Hypothalamus (tissue), 51 donors: ENCODE results near the gene SSNA1.

Source experiments
- DNase-seq, 51 donors: peaks; one replicate each; lab custom pipeline; 2025; lab: John Stamatoyannopoulos, UW

Gene SSNA1, protein sequence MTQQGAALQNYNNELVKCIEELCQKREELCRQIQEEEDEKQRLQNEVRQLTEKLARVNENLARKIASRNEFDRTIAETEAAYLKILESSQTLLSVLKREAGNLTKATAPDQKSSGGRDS

DNA sequence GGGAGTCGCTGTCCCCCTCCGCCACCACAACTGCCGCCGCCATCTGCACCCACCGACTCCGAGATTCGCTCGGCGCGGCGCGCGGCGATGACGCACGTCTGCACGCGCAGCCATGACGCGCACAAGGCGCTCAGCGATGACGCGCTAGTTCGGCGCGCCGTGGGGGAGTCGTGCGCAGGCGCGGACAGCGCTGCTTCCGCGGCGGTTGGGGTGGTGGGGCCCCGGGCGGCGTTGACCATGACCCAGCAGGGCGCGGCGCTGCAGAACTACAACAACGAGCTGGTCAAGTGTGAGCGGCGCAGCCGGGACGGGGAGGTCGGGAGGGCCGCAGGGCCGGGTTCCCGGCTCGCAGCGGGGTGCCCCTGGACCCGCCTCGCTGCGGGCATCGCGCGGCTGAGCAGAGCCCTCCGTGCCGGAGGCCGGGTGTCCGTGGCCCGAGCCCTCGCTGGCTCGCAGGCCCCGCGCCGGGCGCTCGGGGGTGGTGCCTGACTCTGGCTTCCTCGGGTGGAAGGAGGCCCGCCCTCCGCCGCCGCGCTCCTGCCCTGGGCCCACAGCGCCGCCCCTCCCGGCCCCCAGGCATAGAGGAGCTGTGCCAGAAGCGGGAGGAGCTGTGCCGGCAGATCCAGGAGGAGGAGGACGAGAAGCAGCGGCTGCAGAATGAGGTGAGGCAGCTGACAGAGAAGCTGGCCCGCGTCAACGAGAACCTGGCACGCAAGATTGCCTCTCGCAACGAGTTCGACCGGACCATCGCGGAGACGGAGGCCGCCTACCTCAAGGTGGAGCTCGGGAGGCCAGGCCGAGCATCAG is at the start of gene SSNA1, which contains the start of gene ANAPC2:
TSS of gene SSNA1 (plus strand) at position 187 of the 807 bp plus-strand sequence. CDS start at position 238, 51 bp downstream.
TSS of gene ANAPC2 (minus strand) at position 71 of the 807 bp plus-strand sequence. CDS start at position 43, 28 bp downstream.
- peak; percentile 64 to 96 (median 88) for DNase-seq

DNA sequence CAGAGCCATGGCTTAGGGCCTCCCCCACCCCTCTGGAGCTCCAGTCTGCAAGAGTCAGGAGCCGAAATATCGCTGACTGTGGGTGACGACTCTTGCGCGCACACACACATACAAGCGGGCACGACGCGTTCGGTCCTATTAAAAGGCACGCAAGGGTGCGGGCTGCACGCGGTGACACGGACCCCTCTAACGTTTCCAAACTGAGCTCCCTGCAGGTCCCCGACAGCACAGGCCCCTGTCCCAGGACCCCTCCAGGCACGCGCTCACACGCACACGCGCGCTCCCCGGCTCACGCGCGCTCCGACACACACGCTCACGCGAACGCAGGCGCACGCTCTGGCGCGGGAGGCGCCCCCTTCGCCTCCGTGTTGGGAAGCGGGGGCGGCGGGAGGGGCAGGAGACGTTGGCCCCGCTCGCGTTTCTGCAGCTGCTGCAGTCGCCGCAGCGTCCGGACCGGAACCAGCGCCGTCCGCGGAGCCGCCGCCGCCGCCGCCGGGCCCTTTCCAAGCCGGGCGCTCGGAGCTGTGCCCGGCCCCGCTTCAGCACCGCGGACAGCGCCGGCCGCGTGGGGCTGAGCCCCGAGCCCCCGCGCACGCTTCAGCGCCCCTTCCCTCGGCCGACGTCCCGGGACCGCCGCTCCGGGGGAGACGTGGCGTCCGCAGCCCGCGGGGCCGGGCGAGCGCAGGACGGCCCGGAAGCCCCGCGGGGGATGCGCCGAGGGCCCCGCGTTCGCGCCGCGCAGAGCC is 49.6 kb upstream of the SSNA1 start, which contains the start of gene GRIN1:
TSS of gene GRIN1 (plus strand) at position 433 of the 746 bp plus-strand sequence. CDS start 333 bp downstream, outside the sequence.
- peak in 11 of 51 donors; percentile 26 to 67 (median 43) for DNase-seq

DNA sequence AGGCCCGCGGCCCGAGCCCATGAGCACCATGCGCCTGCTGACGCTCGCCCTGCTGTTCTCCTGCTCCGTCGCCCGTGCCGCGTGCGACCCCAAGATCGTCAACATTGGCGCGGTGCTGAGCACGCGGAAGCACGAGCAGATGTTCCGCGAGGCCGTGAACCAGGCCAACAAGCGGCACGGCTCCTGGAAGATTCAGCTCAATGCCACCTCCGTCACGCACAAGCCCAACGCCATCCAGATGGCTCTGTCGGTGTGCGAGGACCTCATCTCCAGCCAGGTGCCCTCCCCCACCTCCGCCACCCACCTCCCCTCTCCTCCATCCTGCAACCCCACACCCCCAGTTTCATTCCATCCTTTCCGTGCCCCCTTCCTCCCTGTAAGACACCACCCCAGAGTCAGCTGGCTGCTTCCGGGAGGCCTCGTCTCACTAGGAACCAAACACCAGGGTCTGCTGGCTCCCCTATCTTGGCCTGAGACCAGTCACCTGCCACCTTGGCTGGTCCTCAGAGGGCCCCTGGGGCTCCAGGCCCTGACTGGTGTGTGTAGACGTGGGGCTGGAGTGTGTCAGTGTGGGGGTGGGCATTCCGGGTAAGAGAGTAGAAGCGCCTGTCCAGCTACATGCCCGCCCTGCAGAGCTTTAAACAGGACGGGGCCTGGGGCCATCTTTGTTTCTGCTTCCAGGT is 48.9 kb upstream of the SSNA1 start:
- DNase-seq = peak in 1 of 51 donors; percentile 44

DNA sequence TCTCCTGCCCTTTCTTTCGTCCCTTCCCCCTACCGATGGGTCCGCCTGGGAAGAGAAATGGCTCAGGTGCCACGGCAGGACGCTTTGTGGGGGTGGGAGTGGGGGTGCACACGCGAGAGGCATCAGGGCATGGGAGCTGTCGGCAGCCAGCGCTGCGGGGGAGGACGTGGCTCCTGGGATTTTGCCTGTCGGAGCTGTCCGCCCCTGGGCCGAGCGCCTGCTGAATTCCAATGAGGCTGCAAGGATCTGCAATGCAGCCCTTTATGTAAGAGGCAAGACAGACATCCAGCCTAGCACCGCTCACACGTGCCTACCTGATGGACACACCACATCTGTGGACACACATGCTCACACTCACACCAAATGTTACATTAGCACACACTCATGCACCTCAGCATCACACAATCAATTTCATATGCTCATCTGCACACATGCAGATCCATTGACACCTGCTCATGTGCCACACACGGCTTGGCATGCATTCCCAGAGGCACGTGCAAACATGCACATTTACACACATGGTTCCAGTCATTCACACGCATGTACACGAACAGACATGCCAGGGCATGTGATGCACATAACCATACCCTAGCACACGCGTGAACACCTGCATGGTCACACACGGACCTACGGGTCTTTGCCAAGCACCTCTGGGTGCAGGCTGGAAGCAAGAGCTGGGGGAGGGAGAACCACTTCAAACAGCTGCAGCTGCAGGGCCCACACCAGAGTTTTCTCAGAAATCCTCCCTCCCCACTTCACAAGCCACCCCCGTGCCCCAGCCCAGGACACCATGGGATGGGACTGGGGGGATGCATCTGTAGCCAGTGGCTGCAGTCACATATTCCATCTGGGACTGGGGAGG is 48.1 kb upstream of the SSNA1 start:
- peak in 6 of 51 donors; percentile 17 to 47 (median 36) for DNase-seq

DNA sequence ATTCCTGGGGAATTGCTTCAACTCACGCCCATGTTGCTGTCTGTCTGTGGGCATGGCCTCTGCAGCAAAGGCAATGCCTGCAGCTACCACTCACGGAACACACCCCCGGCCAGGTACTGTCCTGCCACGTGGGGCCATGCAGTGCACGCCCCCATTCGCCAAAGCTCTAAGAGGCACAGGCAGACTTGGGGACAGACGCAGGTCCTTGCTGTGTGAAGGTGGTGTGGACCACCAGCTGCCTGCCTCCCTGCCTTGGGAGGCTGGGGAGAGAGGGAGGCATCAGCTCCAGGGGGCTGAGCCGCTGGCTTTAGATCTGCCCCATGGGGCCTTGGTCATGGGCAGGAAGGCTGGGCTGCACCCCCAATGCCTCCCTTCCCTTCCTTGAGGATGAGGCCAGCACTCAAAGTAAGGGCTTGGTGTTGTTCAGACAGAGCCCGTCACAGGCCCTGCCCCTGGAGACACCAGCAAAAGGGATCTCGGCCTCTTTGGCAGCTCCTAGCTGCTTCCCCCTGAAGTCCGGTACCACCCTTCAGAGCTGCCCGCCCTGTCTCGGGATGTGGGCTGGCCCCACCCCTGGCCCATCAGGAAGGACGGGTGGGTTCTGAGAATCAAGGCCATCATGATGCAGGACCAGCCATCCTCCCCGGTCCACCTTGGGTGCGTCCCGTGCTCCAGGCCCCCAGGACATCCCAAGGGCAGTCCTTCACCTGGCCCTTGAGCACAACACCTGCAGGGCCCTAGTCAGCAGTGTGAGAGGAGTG is 47.2 kb upstream of the SSNA1 start:
- no peak for DNase-seq

DNA sequence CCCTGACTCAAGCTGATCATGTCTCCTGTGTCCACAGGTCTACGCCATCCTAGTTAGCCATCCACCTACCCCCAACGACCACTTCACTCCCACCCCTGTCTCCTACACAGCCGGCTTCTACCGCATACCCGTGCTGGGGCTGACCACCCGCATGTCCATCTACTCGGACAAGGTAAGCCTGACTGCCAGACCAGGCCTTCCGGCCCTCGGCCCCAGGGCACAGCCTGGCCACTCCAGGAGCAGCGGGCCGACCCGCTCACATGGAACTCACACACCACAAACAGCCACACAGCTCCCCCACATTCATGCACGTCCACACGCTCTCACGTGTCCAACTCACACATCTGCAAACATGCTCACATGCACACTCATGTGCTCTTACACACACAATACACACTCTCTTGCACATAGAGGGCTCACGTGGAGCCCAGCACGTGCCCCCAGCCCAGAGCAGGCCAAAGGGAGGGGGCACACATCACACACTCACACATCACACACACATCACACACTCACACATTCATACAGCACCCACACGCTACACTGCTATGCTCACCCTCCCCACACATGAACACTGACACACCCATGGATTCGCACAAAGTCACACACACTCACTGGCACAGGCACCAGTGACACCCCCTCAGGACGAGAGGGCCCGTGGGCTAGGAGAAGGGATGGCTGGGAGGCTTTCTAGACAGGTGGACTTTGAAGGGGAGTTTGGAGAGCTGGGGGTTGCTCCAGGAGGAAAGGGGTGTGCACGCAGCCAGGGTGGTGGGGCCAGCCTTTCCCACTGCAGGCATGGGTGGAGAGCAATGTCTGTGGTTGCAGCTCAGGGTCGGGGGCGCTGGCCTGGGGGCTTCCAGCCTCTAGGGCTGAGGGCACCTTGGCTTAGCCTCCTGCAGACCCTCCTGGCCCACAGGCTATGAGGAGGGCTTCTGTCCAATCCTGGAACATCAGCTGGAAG is 46.2 kb upstream of the SSNA1 start:
- DNase-seq = no peak

DNA sequence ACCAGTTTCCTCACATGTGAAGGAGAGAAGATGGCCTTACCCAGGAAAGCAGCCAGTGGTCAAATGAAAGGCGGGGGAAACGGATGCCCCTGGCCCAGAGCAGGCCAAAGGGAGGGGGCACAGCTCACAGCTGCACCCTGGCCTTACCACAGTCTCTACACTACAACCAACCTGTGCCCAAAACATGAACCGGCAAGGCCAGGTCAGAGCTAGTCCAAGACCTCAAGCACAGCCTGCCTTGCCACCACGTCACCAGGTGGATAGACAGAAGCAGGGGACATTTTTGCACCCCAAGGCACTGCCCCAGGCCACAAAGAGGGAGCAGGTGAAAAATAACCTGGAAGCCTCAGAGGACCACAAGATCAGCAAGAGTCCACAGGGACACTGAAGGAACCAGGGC is 45.0 kb upstream of the SSNA1 start:
- DNase-seq = no peak

DNA sequence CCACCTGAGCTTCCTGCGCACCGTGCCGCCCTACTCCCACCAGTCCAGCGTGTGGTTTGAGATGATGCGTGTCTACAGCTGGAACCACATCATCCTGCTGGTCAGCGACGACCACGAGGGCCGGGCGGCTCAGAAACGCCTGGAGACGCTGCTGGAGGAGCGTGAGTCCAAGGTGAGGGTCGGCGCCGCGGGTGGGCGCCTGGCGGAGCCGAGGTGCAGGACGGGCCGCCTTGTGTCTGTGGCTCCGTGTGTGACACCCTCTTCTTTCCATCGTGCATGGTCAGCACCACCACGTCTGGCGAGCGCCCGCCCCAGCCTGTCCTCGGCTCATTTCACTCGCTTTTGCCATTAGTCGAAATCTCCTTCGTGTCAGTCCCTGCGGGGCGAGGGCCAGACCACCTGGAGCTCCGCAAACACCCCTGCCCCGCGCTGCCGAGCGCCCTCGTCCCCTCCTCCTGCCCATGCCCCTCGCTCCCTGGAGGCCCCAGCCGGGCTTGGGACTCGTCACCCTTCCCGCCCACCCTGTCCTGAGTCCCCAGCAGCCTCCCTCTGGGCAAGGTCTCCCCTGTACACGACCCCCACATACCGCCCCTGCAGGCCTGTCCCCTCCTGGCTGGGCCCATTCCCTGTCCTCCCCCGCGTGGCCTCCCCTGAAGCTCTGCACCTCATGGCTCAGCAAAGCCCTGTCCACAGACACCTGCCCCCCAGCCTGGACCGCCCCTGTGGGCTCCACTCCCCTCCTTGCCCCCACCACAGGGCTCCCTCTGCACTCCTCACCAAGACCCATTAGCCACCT is 42.5 kb upstream of the SSNA1 start:
- DNase-seq = no peak

DNA sequence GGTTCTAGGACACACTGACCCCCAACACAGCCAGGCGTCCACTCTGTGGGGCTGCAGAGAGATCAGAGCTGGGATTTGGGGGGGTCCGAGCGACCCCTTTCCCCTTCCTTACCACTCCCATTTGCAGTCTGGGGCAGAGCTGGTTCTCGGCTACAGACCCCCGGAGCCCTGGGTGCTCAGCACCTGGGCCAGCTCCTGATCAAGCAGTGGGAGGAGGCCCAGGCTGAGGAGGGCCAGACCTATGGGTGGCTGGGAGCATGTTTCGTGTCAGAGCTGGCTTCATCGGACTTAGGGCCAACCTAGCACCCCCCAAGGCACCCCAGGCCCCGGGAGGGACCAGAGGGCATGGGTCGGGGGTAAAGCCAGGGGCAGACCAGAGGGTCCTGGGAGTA is 42.0 kb upstream of the SSNA1 start:
- DNase-seq = no peak

DNA sequence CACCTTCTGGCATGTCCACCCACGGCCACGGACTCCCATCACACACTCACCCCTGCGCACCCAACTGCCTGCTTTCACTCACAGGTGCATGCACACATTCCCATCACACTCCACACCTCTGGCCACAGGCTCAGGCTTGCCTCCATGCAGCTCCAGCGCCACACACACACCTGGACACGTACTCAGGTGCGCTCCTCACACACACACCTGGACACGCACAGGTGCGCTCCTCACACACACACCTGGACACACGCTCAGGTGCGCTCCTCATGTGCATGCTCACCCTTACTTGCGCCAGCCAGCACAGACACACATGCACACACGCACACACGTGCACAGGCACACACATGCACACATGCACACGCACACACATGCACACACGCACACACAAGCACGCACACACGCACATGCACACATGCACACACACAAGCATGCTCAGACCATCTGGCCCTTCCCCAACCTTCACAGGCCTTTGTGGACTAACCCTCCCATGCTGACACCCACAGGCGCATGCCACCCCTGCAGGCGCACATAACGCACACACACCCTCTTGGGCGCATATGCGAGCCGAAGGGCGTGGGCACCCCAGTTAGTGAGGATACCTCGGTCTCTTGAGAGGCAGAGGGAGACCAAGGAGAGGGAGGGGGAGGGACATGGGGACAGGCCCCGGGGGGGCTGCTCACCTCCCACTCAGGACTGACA is 41.2 kb upstream of the SSNA1 start:
- DNase-seq = no peak

DNA sequence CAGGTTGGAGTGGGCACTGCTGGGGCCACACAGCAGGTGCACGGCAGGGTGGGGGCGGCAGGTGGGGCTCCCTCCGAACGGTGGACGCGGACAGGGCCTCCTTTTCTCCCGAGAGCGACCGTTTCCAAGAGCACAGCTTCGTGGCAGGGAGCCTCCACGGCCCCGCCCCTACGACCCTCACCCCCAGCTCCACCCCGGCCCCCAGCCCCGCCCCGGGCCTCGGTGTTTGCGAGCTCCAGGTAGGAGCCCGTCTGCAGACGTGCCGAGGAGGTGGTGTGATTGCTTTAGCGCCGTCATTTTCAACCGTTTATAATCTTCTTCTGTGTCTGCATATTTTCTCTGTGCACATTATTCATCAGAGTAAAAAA is 40.7 kb upstream of the SSNA1 start:
- no peak for DNase-seq

DNA sequence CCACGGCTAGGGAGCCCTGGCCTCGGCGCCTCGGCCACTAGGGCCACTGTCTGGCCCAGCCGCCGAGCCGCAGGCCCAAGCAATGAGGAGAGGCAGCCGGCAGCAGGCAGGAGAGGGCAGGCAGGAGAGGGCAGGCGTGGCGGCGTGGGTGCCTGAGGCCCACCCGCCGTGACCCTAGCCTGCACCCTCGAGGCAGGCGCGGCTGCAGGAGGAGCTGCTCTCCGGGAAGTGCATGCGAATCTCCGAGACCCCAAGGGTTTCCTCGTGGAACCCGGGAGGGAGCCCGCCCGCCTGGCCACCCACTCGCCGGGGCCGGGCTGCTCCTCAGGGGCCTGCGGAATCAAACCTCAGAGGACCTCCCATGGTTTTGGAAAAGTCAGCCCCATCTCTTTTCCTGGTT is 40.2 kb upstream of the SSNA1 start:
- DNase-seq = no peak

DNA sequence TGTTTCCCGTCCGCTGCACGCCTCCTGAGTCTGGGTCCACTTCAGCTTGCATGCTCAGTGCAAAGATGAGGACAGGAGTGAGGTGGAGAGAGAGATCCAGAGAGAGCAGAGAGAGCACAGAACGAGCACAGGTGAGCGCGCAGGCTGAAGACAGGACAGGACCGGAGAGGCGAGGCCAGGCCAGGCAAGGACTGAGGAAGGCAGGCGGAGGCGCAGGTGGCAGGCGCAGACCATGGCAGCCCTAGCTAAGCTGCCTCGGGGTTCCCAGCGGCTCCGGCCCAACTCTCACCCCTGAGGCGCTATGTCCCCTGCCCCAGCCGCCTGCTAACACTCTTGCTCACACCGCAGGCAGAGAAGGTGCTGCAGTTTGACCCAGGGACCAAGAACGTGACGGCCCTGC is 39.8 kb upstream of the SSNA1 start:
- no peak for DNase-seq

DNA sequence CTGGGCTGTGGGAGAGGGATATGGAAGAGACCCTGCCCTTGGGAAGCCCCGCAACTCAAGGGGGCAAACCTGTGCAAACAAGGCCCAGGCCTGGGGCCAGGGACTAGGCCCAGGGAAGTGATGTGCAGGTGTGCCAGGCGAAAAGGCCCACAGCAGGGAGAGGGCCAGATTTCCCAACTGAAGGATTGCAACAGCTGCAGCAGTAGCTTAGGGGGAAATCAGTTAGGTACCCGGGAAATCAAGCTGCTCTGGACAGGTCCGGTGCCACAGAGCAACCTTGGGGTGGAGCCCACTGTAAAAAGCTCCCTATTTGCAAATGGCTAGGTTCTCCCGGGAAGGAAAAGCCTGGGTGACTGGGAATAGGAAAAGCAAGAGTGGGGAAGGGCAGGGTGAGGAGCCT is 39.1 kb upstream of the SSNA1 start:
- DNase-seq = no peak

DNA sequence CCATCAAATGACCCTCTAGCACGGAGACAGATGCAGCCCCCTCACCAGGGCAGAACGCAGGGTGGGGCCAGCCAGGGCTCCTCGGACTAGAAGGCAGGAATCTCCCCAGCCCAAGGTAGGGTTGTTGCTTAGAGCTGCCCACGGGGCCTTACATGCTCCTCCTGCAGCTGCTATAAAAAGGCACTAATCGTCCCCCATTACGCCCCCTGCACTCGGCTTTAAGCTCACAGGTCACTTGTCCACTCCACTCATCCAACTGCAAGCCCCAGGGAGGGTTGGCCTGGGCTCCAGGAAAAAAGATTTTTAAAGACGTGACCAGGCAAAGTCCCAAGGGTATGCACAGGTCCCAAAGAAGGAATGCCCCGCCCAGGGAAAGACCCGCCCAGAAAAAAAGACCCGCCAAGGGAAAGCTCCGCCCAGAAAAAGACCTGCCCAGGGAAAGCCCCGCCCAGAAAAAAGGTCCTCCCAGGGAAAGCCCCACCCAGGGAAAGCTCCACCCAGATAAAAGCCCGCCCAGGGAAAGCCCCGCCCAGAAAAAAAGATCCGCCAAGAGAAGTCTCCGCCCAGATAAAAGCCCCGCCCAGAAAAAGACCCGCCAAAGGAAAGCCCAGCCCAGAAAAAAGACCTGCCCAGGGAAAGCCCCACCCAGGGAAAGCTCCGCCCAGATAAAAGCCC is 38.4 kb upstream of the SSNA1 start:
- no peak for DNase-seq
